ENCODE results near the gene PADI4. TPM values are rescaled to one million over a fixed set of nuclear protein-coding genes. Genes with fewer than 3 reads are reported as not detected.

The PADI4 gene
- total RNA-seq, 1 experiment from 2014 or later = 0.26 TPM

GRCh38 chr1:17365293-17365692 is 57.3 kb downstream of the PADI4 start (continued):
- TF ChIP-seq NFATC4 (CRISPR knock-in tag; IDR thresholded peaks at IDR 0.05) (no peak), FOXK1 (CRISPR knock-in tag; IDR thresholded peaks at IDR 0.05) (no peak)

GRCh38 chr1:17369466-17369865 is 61.5 kb downstream of the PADI4 start:
- ATAC-seq = no peak; the same call in 1 of the 2 replicates
- Mint-ChIP-seq H3K36me3 (no peaks in the 10 kb centered on the region), H3K27me3 (ENCODE audit: low read depth) (no peaks in the 10 kb centered on the region; the same call in 1 of the 2 replicates), H3K9me3 (peaks cover 2% of the 10 kb centered on the region; the same call in 1 of the 2 replicates), H3K4me3 (no peak overlapping the region), H3K27ac (no peak overlapping the region), H3K4me1 (peaks cover 25% of the 10 kb centered on the region)
- DNase-seq (ENCODE audit: low spot score) = no peak
- ChIA-PET CTCF (interaction anchor here (0.8 to 2.4 kb wide), 4 partner anchors 10 to 298 kb away, joined by 3 to 8 read pairs (median 3); no protein-coding TSS in a partner anchor), POLR2A (no interaction called here)
- TF ChIP-seq SP1 (CRISPR knock-in tag; conservative IDR thresholded peaks at IDR 0.05) = no peak
- TF ChIP-seq E2F4 (CRISPR knock-in tag; IDR thresholded peaks at IDR 0.05; ENCODE audit: borderline replicate concordance, low read depth) = no peak
- no peak for TF ChIP-seq NR3C1 (CRISPR knock-in tag; conservative IDR thresholded peaks at IDR 0.05; ENCODE audit: low read depth)
- TF ChIP-seq CREM (CRISPR knock-in tag; IDR thresholded peaks at IDR 0.05) = no peak
- TF ChIP-seq TEAD1 (CRISPR knock-in tag; IDR thresholded peaks at IDR 0.05) = no peak
- no peak for TF ChIP-seq USF1 (CRISPR knock-in tag; IDR thresholded peaks at IDR 0.05)
- TF ChIP-seq FOXP1 (CRISPR knock-in tag; IDR thresholded peaks at IDR 0.05; ENCODE audit: borderline replicate concordance) = no peak
- no peak for TF ChIP-seq PREB (CRISPR knock-in tag; IDR thresholded peaks at IDR 0.05; ENCODE audit: borderline replicate concordance)

GRCh38 chr1:17370618-17371017 is 62.6 kb downstream of the PADI4 start:
- Mint-ChIP-seq H3K9me3 (no peaks in the 10 kb centered on the region), H3K4me1 (peaks cover 27% of the 10 kb centered on the region), H3K36me3 (no peaks in the 10 kb centered on the region), H3K4me3 (no peak overlapping the region), H3K27ac (no peak overlapping the region), H3K27me3 (ENCODE audit: low read depth) (no peaks in the 10 kb centered on the region; the same call in 1 of the 2 replicates)
- POLR2A ChIA-PET = no interaction called here
- CTCF ChIA-PET = interaction anchor here (0.6 to 2.4 kb wide), 8 partner anchors 11 to 342 kb away, joined by 3 to 8 read pairs (median 3); no protein-coding TSS in a partner anchor
- ATAC-seq (peak; percentile 83), DNase-seq (ENCODE audit: low spot score) (no peak)
- no peak for TF ChIP-seq NFYB (CRISPR knock-in tag; conservative IDR thresholded peaks at IDR 0.05; ENCODE audit: low read depth)
- TF ChIP-seq ZNF423 (CRISPR knock-in tag; IDR thresholded peaks at IDR 0.05) = no peak
- no peak for TF ChIP-seq PRDM15 (CRISPR knock-in tag; IDR thresholded peaks at IDR 0.05)
- no peak for TF ChIP-seq E2F1 (CRISPR knock-in tag; IDR thresholded peaks at IDR 0.05)
- no peak for TF ChIP-seq CDX4 (CRISPR knock-in tag; IDR thresholded peaks at IDR 0.05; ENCODE audit: borderline replicate concordance)
- no peak for TF ChIP-seq AR (CRISPR knock-in tag; IDR thresholded peaks at IDR 0.05)
- TF ChIP-seq ATF3 (CRISPR knock-in tag; conservative IDR thresholded peaks at IDR 0.05) = no peak
- TF ChIP-seq MAX (CRISPR knock-in tag; IDR thresholded peaks at IDR 0.05) = no peak
- no peak for TF ChIP-seq TCF7 (CRISPR knock-in tag; IDR thresholded peaks at IDR 0.05; ENCODE audit: low read depth)
